Breast epithelium (tissue), 4 donors: Measurements from ENCODE around the gene FAM236C. TPM values are rescaled to one million over a fixed set of nuclear protein-coding genes. Genes with fewer than 3 reads are reported as not detected.
"Not testable (repeated sequence)": the region's sequence is repeated elsewhere in the genome, so short reads cannot be mapped to it uniquely, and the experiment has no call there.

ENCODE experiments used
- DNase-seq, 2 donors: peaks; one replicate each; pipeline ENCODE4 v3.0.0-alpha.2; 2019; ENCODE audit warnings: low spot score in 2 of 2
- H3K27ac ChIP-seq, 2 donors: fragments of 200-600 bp; sonication (generic) in 1 of 2; one replicate each; pipeline ENCODE4 v1.5.1; 2016 to 2019; ENCODE audit warnings: mild to moderate bottlenecking in 1 of 2
- H3K27me3 ChIP-seq, 2 donors: fragments of 200-600 bp; sonication (generic) in 1 of 2; one replicate each; pipeline versions ENCODE4 v1.5.1 to v1.6.0; 2017 to 2019; ENCODE audit warnings: control low read depth in 1 of 2, mild to moderate bottlenecking in 1 of 2
- H3K36me3 ChIP-seq: fragments of 200-600 bp; one replicate; pipeline ENCODE4 v1.5.1; 2019
- H3K4me1 ChIP-seq, 2 donors: fragments of 200-600 bp; sonication (generic); one replicate each; pipeline ENCODE4 v1.5.1; 2016 to 2019; ENCODE audit warnings: control low read depth in 1 of 2
- H3K4me3 ChIP-seq, 3 donors: fragments of 200-600 bp; sonication (generic); 1 replicate in 2 of 3; 2 replicates in 1 of 3; pipeline ENCODE4 v1.5.1; 2016 to 2019; ENCODE audit warnings: mild to moderate bottlenecking in 3 of 3, moderate library complexity in 2 of 3
- H3K9me3 ChIP-seq, 2 donors: fragments of 200-600 bp; sonication (generic) in 1 of 2; one replicate each; pipeline ENCODE4 v1.5.1; 2016 to 2019; ENCODE audit warnings: control low read depth in 1 of 2
- intact Hi-C: fragments of 100-400 bp; cut with DNase I; formaldehyde crosslinking; loops from one replicate; pipeline ENCODE4 v1.15.1; 2023; ENCODE audit warnings: low total_unique reads
- total RNA-seq, 3 donors: library from RNA; depleted of rRNA; stranded (reverse); fragments of >200 nt; gene quantifications; one replicate each; pipeline ENCODE4 v1.1.0, GENCODE V29; 2016

FAM236C gene
- not detected for total RNA-seq

DNA sequence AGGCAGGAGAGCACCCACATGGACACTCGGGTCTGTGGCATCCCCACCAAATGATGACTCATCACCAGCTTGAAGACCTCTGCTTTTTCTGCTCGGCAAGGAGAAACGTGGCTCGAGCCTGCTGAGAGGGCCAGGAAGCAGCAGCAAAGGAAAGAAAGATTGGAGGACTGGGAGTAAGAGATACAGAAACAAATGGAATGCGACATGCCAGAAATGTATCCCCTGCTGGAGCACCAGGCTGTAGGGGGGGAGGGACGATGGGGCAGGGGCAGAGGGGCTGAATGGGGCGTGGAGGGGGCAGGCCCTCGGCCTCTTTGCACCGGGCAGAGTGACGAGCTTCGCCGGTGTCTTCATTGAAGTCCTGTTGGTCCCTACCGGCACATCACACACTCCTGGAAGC is at the start of gene FAM236C:
TSS of gene FAM236C (plus strand) at position 301 of the 400 bp plus-strand sequence. CDS start 100 bp downstream, outside the sequence.
- intact Hi-C loops, H3K27ac ChIP-seq, H3K4me1 ChIP-seq, H3K9me3 ChIP-seq, DNase-seq, H3K36me3 ChIP-seq, H3K27me3 ChIP-seq, H3K4me3 ChIP-seq: not testable (repeated sequence)

DNA sequence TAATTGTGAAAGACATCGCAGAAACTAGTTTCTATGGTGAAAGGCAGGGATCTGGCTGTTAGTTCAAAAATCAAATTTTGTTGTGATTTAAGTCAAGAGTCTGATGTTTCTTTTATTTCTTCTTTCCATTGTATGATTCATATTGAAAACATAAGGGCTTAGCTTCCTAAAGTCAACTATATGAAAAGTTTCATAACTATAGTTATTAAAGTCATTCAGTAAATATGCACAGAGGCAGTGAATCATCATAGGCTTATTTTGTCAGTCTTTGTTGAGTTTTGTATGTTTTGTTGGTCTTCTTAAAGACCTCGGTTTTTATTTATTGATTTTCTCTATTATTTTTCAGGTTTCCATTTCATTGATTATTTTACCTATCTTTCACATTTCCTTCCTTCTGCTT is 29.5 kb upstream of the FAM236C start:
- H3K36me3 ChIP-seq, H3K27me3 ChIP-seq, intact Hi-C loops, H3K4me3 ChIP-seq, DNase-seq, H3K9me3 ChIP-seq, H3K4me1 ChIP-seq, H3K27ac ChIP-seq: not testable (repeated sequence)

DNA sequence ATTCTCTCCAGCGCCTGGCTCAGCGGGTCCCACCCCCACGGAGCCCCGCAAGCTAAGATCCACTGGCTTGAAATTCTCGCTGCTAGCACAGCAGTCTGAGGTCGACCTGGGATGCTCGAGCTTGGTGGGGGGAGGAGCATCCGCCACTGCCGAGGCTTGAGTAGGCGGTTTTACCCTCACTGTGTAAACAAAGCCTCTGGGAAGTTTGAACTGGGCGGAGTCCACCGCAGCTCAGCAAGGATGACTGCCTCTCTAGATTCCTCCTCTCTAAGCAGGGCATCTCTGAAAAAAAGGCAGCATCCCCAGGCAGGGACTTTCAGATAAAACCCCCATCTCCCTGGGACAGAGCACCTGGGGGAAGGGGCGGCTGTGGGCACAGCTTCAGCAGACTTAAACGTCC is 22.7 kb upstream of the FAM236C start:
- H3K27me3 ChIP-seq, DNase-seq, H3K9me3 ChIP-seq, H3K27ac ChIP-seq, H3K4me1 ChIP-seq, H3K36me3 ChIP-seq, H3K4me3 ChIP-seq, intact Hi-C loops: not testable (repeated sequence)

DNA sequence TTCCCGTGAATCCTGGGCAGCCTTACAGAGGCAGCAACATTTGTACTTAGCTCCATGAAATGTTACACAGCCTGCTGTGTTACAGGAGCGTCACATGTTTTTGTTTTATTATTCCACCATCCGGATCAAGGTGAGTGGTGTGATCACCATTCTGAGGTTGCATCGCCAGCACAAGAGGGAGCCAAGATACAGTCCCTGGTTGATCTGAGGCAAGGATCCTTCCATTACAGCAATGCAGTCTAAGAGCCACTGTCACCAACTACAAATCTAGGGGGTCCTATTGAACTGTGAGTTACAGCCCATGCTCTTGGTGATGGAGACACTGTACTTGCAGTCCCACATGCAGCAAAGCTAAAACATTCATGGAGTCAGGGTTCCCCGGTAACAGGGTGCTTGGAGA is 3.7 kb downstream of the FAM236C start:
- H3K4me1 ChIP-seq, H3K27ac ChIP-seq, H3K36me3 ChIP-seq, H3K27me3 ChIP-seq, H3K4me3 ChIP-seq, intact Hi-C loops, DNase-seq, H3K9me3 ChIP-seq: not testable (repeated sequence)

DNA sequence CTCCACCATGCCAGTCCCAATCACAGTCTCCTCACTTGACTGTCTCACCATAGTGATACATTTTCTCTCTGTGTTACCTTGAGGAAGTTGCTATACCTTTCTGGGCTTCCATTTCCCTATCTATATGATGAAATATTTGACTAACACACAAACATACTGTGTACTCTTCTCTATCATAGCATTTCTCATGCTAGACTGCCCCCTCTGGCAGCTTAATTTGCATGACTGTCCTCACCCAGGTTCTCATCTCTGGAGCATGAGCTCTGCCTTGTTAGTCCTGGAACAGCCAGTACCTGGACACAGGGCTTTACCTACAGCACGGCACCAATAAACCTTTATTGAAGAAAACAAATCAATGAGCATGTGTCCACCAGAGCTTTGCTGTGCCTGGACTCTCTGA is 19.9 kb downstream of the FAM236C start:
- H3K4me3 ChIP-seq, H3K9me3 ChIP-seq, intact Hi-C loops, H3K36me3 ChIP-seq, DNase-seq, H3K4me1 ChIP-seq, H3K27me3 ChIP-seq, H3K27ac ChIP-seq: not testable (repeated sequence)

DNA sequence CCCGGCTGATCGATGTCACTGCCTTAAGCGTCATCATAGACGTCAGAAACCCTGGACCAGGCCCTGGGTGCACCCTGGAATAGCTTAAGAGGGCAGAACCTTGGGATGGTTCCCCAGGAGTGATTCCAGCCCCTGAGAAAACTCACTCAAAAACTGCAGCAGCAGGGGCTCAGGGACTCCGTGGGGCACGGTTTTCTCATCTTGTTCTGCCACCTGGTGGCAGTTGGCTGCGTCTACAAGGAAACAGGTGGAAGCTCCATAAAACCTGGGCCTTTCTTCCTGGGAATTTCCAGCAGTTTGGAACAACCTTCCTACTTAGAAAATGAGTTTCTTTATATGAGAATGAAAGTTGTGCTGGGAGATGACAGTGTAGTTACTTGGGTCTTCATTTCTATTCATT is 24.0 kb downstream of the FAM236C start:
- H3K27me3 ChIP-seq, H3K4me3 ChIP-seq, intact Hi-C loops, DNase-seq, H3K9me3 ChIP-seq, H3K27ac ChIP-seq, H3K36me3 ChIP-seq, H3K4me1 ChIP-seq: not testable (repeated sequence)

DNA sequence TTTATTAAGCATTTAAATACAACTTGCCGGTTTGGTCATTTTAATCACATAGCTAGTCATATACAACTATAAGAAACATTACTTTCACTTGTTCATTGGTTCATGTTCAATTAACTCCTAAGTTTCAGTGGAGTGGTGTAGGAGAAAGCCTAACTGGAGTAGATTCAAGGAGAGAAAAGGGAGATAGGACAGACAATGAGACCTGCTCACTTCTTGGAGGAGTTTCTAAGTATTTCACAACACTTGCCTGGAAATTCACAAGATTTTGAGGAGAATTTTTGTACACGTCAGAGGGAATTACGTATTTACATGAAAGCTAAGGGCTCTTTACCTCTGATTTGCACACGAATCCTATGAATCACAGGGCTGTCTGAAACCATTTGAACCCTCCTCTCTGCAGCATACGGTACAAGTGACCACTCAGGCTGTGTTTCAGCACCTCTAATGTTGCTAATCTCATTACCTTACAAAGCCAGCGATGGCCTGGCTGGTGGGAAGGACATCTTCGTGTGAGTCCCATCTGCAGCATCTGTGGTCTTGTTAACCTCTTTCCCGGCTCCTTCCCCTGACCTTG is 24.6 kb downstream of the FAM236C start:
- H3K4me1 ChIP-seq, H3K9me3 ChIP-seq, H3K4me3 ChIP-seq, H3K27me3 ChIP-seq, H3K36me3 ChIP-seq, intact Hi-C loops, DNase-seq, H3K27ac ChIP-seq: not testable (repeated sequence)

DNA sequence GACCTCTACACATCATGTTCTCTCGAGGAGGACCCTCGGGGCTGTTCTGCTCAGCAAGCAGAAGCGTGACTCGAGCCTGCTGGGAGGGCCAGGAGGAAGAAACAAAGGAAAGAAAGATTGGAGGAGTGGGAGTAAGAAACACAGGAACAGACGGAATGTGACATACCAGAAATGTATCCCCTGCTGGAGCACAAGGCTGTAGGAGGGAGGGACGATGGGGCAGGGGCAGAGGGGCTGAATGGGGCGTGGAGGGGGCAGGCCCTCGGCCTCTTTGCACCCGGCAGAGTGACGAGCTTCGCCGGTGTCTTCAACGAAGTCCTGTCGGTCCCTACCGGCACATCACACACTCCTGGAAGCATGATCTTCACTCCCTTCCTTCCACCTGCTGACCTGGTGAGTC is 25.5 kb downstream of the FAM236C start, which contains the start of gene FAM236A:
TSS of gene FAM236A (plus strand) at position 301 of the 400 bp plus-strand sequence. CDS start at position 358, 57 bp downstream.
- H3K36me3 ChIP-seq, DNase-seq, H3K4me3 ChIP-seq, H3K9me3 ChIP-seq, H3K27me3 ChIP-seq, intact Hi-C loops, H3K27ac ChIP-seq, H3K4me1 ChIP-seq: not testable (repeated sequence)

DNA sequence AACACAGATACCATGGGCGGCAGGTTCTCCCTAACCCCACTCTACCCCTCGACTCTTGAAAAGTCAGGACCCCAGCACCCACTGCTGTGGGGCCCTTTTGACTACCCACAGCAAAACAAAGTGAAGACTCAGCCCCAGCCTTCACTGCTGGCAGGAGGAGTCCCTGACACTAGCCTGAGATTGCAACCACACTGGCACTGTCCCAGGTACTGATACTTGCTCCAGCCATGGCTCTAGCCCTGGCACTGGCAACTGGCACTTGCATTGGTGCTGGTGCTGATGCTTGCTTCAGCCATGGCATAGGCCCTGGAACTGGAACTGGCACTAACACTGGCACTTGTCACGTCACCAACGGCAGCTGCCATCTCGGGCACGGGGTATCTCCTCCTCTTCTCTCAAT is 29.9 kb downstream of the FAM236C start:
- H3K4me1 ChIP-seq, H3K27me3 ChIP-seq, H3K27ac ChIP-seq: not testable (repeated sequence)

DNA sequence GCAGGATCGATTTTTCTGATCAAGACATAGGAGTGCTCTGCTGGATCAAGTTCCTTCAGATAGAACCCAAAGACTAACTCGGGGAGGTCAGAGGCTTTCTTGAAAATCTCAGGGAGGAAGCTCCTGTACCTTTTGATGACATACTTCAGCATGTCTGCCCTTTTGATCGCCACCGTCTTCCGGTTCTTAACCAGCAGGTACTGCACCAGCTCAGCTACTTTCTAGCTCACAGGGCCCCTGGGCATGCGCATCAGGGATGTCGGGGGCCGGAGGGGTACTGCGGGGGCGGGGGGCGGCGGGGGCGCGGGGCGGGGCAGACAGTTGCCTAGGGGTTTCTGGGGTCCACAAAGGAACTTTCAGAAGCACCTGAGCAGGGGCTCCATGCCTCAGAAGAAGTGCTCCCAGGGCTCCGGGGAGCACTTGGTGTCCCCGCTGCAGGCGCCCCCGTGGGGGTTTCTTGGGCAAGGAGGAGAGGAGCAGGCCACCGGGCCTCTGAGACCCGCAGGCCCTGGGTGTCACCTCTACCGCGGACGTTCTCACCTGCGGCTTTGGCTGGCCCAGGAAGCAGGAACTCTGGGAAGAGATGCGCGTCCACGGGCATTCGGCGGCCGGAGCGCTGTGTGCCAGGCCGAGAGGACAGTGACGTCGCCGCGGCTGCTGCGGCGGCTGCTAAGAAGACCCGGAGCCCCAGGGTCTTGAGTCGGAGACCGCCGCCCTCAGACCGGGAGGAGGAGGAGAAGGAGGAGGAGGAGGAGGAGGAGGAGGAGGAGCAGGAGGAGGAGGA is 30.8 kb downstream of the FAM236C start:
- H3K27me3 ChIP-seq, H3K9me3 ChIP-seq, H3K4me3 ChIP-seq, H3K36me3 ChIP-seq, H3K27ac ChIP-seq, intact Hi-C loops, DNase-seq, H3K4me1 ChIP-seq: not testable (repeated sequence)

More for the DNA sequence above, 29.9 kb downstream of the FAM236C start:
- H3K4me3 ChIP-seq, H3K9me3 ChIP-seq, H3K36me3 ChIP-seq, DNase-seq, intact Hi-C loops: not testable (repeated sequence)

DNA sequence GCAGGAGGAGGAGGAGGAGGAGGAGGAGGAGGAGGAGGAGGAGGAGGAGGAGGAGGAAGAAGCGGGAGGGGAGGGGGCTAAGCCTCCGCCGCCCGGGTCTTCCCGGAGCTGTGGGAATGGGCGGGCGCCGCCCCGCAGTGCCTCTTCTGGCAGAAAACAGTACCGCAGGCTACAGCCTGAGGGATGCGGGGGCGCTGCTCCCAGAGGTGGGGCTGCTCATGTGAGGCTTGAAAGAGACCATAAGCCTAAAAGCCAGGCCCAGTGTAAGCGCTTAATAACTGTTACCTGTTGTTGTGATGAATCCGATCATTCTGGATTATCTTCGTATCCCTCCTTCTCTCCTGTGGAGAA is 31.4 kb downstream of the FAM236C start, which contains the start of gene DMRTC1:
TSS of gene DMRTC1 (minus strand) at position 19 of the 351 bp plus-strand sequence. CDS start 68,143 bp downstream, outside the sequence.
- H3K27me3 ChIP-seq, H3K9me3 ChIP-seq, H3K27ac ChIP-seq, H3K4me1 ChIP-seq, H3K36me3 ChIP-seq, DNase-seq, intact Hi-C loops, H3K4me3 ChIP-seq: not testable (repeated sequence)

DNA sequence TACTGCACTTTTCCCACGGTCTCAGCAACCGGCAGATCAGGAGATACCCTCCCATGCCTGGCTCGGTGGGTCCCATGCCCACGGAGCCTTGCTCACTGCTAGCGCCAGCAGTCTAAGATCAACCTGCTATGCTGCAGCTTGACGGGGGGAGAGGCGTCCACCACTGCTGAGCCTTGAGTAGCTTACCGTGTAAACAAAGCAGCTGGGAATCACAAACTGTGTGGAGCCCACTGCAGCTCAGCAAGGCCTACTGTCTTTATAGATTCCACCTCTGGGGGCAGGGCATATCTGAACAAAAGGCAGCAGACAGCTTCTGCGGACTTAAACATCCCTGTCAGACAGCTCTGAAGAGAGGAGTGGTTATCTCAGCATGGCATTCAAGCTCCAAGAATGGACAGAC is 47.6 kb downstream of the FAM236C start:
- H3K9me3 ChIP-seq, DNase-seq, H3K36me3 ChIP-seq, H3K4me3 ChIP-seq, H3K27ac ChIP-seq, intact Hi-C loops, H3K4me1 ChIP-seq, H3K27me3 ChIP-seq: not testable (repeated sequence)
